CD14-positive monocyte (primary cell): ENCODE measurements around the gene MAPKAPK3. TPM values are rescaled to one million over a fixed set of nuclear protein-coding genes. Genes with fewer than 3 reads are reported as not detected.

ENCODE experiments used
- DNase-seq, 3 donors: peaks; one replicate each; pipeline ENCODE4 v3.0.0-alpha.2; 2011 to 2022
- H2AFZ ChIP-seq: 2 replicates; pipeline ENCODE4 v1.6.0; 2012; ENCODE audit warnings: mild to moderate bottlenecking, low read depth, low read length, inconsistent platforms; ENCODE audit not compliant: insufficient read depth, poor library complexity, severe bottlenecking
- H3K27ac ChIP-seq, 2 donors: 1 replicate in 1 of 2; 2 replicates in 1 of 2; pipeline ENCODE4 v1.5.1; 2012 to 2013; ENCODE audit warnings: low read length in 2 of 2, control low read depth in 1 of 2, inconsistent platforms in 1 of 2, low read depth in 1 of 2, mild to moderate bottlenecking in 1 of 2
- H3K27me3 ChIP-seq, 2 donors: one replicate each; pipeline versions ENCODE4 v1.6.0 to v1.6.1; 2011 to 2013; ENCODE audit warnings: low read length in 2 of 2; ENCODE audit not compliant: control insufficient read depth in 2 of 2, insufficient read depth in 2 of 2
- H3K36me3 ChIP-seq, 2 donors: replicated peaks in 1 of 2; 1 replicate in 1 of 2; 2 replicates in 1 of 2; pipeline versions ENCODE4 v1.5.1 to v1.6.1; 2012 to 2013; ENCODE audit warnings: low read length in 2 of 2, control low read depth in 1 of 2, inconsistent platforms in 1 of 2, mild to moderate bottlenecking in 1 of 2; ENCODE audit not compliant: insufficient read depth in 2 of 2, control insufficient read depth in 1 of 2
- H3K4me1 ChIP-seq, 2 donors: 1 replicate in 1 of 2; 2 replicates in 1 of 2; pipeline versions ENCODE4 v1.5.1 to v1.6.1; 2012 to 2013; ENCODE audit warnings: low read length in 2 of 2, control low read depth in 1 of 2, inconsistent platforms in 1 of 2, mild to moderate bottlenecking in 1 of 2, moderate library complexity in 1 of 2; ENCODE audit not compliant: insufficient read depth in 2 of 2, control insufficient read depth in 1 of 2
- H3K4me2 ChIP-seq: replicated peaks from 2 replicates; pipeline ENCODE3; 2012; ENCODE audit warnings: low read length, moderate library complexity, mild to moderate bottlenecking; ENCODE audit not compliant: poor library complexity, severe bottlenecking; ENCODE audit errors: extremely low read depth
- H3K4me3 ChIP-seq, 3 experiments: fragments of 200-600 bp in 1 of 3; sonication (generic) in 1 of 3; replicated peaks in 1 of 3; 1 replicate in 2 of 3; 2 replicates in 1 of 3; pipeline ENCODE4 v1.5.1; 2011 to 2013; ENCODE audit warnings: low read length in 3 of 3, mild to moderate bottlenecking in 3 of 3, control low read depth in 2 of 3, low read depth in 2 of 3, inconsistent platforms in 1 of 3, moderate library complexity in 1 of 3
- H3K79me2 ChIP-seq: 2 replicates; pipeline ENCODE4 v1.6.0; 2012; ENCODE audit warnings: mild to moderate bottlenecking, control low read depth, inconsistent platforms, low read length, moderate library complexity; ENCODE audit not compliant: insufficient read depth
- H3K9ac ChIP-seq: 2 replicates; pipeline ENCODE4 v1.6.0; 2017; ENCODE audit warnings: low read length, mild to moderate bottlenecking; ENCODE audit not compliant: insufficient read depth, poor library complexity, severe bottlenecking
- H3K9me3 ChIP-seq, 2 donors: replicated peaks in 1 of 2; 1 replicate in 1 of 2; 2 replicates in 1 of 2; pipeline versions ENCODE4 v1.5.1 to v1.6.1; 2012 to 2013; ENCODE audit warnings: low read length in 2 of 2, control low read depth in 1 of 2; ENCODE audit not compliant: control insufficient read depth in 1 of 2, insufficient read depth in 1 of 2
- H4K20me1 ChIP-seq: 2 replicates; pipeline ENCODE4 v1.6.0; 2012; ENCODE audit warnings: mild to moderate bottlenecking, low read length, control low read depth, moderate library complexity; ENCODE audit not compliant: insufficient read depth
- H3K27ac Mint-ChIP-seq, 7 donors: one replicate each; pipeline ENCODE4 v1.8.0; 2020; ENCODE audit warnings: mild to moderate bottlenecking in 7 of 7, mixed read lengths in 7 of 7, moderate library complexity in 6 of 7, inconsistent platforms in 2 of 7
- H3K27me3 Mint-ChIP-seq, 3 donors: one replicate each; pipeline ENCODE4 v1.8.0; 2021 to 2022; ENCODE audit warnings: low read depth in 3 of 3, mild to moderate bottlenecking in 3 of 3, mixed read lengths in 3 of 3, moderate library complexity in 3 of 3, inconsistent platforms in 1 of 3
- H3K36me3 Mint-ChIP-seq, 2 donors: one replicate each; pipeline ENCODE4 v1.8.0; 2020; ENCODE audit warnings: mixed read lengths in 2 of 2, inconsistent platforms in 1 of 2, mild to moderate bottlenecking in 1 of 2
- H3K4me1 Mint-ChIP-seq: one replicate; pipeline ENCODE4 v1.8.0; 2020; ENCODE audit warnings: mild to moderate bottlenecking, mixed read lengths
- H3K4me3 Mint-ChIP-seq, 2 donors: one replicate each; pipeline ENCODE4 v1.8.0; 2020; ENCODE audit warnings: mild to moderate bottlenecking in 2 of 2, mixed read lengths in 2 of 2, moderate library complexity in 1 of 2
- H3K9me3 Mint-ChIP-seq, 7 donors: one replicate each; pipeline ENCODE4 v1.8.0; 2020 to 2022; ENCODE audit warnings: mixed read lengths in 7 of 7, mild to moderate bottlenecking in 6 of 7, moderate library complexity in 6 of 7, inconsistent platforms in 2 of 7
- CTCF ChIP-seq: fragments of 200-600 bp; IDR thresholded peaks from one replicate; pipeline ENCODE4 v1.8.0; 2022; ENCODE audit warnings: antibody characterized with exemption, mild to moderate bottlenecking
- WGBS: methylation state at CpG from one replicate; pipeline ENCODE4 v1.1.5; 2013; ENCODE audit warnings: missing lambda C conversion rate; ENCODE audit not compliant: insufficient coverage; 5-methylcytosine and 5-hydroxymethylcytosine counted together
- intact Hi-C, 2 donors: fragments of 100-400 bp; cut with micrococcal nuclease; formaldehyde crosslinking; loops; one replicate each; pipeline versions ENCODE4 v1.15.0 to v1.15.1; 2023
- polyA plus RNA-seq, 3 donors: library from polyadenylated mRNA; depleted of rRNA in 1 of 3; unstranded in 2 of 3; stranded (reverse) in 1 of 3; fragments of 300-500 nt in 2 of 3; fragments of >200 nt in 1 of 3; fragmentation: Illumina TruSeq in 2 of 3; gene quantifications; 1 replicate in 2 of 3; 2 replicates in 1 of 3; pipeline ENCODE4 v1.2.3, GENCODE V29; 2012 to 2021

Gene MAPKAPK3
- polyA plus RNA-seq, 3 donors = 173 to 252 (median 201) TPM

- Histone ChIP-seq H3K4me2 (peak overlapping the region; percentile 0), H3K9ac (no peak overlapping the region), H3K36me3 (peaks cover 29 to 40% of the 10 kb centered on the region in 2 donors), H3K4me1 (peaks cover 90 to 100% of the 10 kb centered on the region in 2 donors), H3K27ac (peak overlapping the region in 1 of 2 donors; percentile 42), H4K20me1 (peaks cover 60% of the 10 kb centered on the region), H3K79me2 (peaks cover 87% of the 10 kb centered on the region), H3K27me3 (no peaks in the 10 kb centered on the region), H3K9me3 (no peaks in the 10 kb centered on the region), H3K4me3 (no peak overlapping the region), H2AFZ (no peak overlapping the region)
- peaks cover 98% of the 10 kb centered on the region for H3K4me1 Mint-ChIP-seq
- H3K9me3 Mint-ChIP-seq = no peaks in the 10 kb centered on the region
- no peak for TF ChIP-seq CTCF
- intact Hi-C loops = no loop called here
- H3K36me3 Mint-ChIP-seq = peaks cover 59 to 70% of the 10 kb centered on the region in 2 donors
- peak overlapping the region; percentile 23 to 84 (median 67) for H3K27ac Mint-ChIP-seq
- peak in 2 of 3 donors; percentile 42 to 64 for DNase-seq
- peaks cover 0 to 3% (median 0%) of the 10 kb centered on the region in 3 donors for H3K27me3 Mint-ChIP-seq
- WGBS = 66% methylated on average over 3 of the region's 5 CpGs
- peak overlapping the region; percentile 6 to 46 for H3K4me3 Mint-ChIP-seq
These were observed 11.0 kb upstream of the MAPKAPK3 start for GRCh38 chr3:50605901-50606326.

GRCh38 chr3:50606596-50606995 is 10.4 kb upstream of the MAPKAPK3 start:
- no peaks in the 10 kb centered on the region for H3K9me3 ChIP-seq
- peaks cover 93% of the 10 kb centered on the region for H3K79me2 ChIP-seq
- no peak overlapping the region for H3K4me2 ChIP-seq
- peaks cover 88 to 99% of the 10 kb centered on the region in 2 donors for H3K4me1 ChIP-seq
- no peaks in the 10 kb centered on the region for H3K27me3 ChIP-seq
- no peak overlapping the region for H2AFZ ChIP-seq
- no peak overlapping the region for H3K4me3 Mint-ChIP-seq
- peaks cover 62% of the 10 kb centered on the region for H4K20me1 ChIP-seq
- H3K27ac Mint-ChIP-seq = peak overlapping the region in 2 of 7 donors; percentile 3 to 26
- intact Hi-C loops = no loop called here
- DNase-seq = no peak
- H3K4me1 Mint-ChIP-seq = peaks cover 94% of the 10 kb centered on the region
- H3K9me3 Mint-ChIP-seq = no peaks in the 10 kb centered on the region
- peaks cover 29 to 40% of the 10 kb centered on the region in 2 donors for H3K36me3 ChIP-seq
- peak overlapping the region in 1 of 2 donors; percentile 17 for H3K27ac ChIP-seq
- H3K4me3 ChIP-seq = no peak overlapping the region
- no peak for TF ChIP-seq CTCF
- peaks cover 59 to 70% of the 10 kb centered on the region in 2 donors for H3K36me3 Mint-ChIP-seq
- no CpG with 5 or more reads among the region's 6 CpGs for WGBS
- no peak overlapping the region for H3K9ac ChIP-seq
- peaks cover 0 to 3% (median 0%) of the 10 kb centered on the region in 3 donors for H3K27me3 Mint-ChIP-seq
